Esophagus muscularis mucosa (tissue), 2 donors: ENCODE data around the gene SMIM3.

Source experiments
- POLR2A ChIP-seq: fragments of 450-650 bp; IDR thresholded peaks from one replicate; pipeline ENCODE4 v1.6.1; 2017; ENCODE audit warnings: antibody characterized with exemption, moderate library complexity, mild to moderate bottlenecking, low read depth
- POLR2AphosphoS5 ChIP-seq, 2 donors: sonication (generic); formaldehyde crosslinking; IDR thresholded peaks; one replicate each; pipeline ENCODE4 v1.6.1; 2017; ENCODE audit warnings: antibody characterized with exemption in 2 of 2

GRCh38 chr5:150731669-150732242 lies 46.8 kb upstream of the SMIM3 start:
- TF ChIP-seq POLR2AphosphoS5 (IDR thresholded peaks at IDR 0.05), result peak in 1 of 2 donors; percentile 37
- no peak for TF ChIP-seq POLR2A
